Activated CD8-positive, alpha-beta memory T cell treated with anti-CD3 and anti-CD28 coated beads, Interleukin-2, amount 10 ng/mL, durations not matched to agents 7 days and 5 days (primary cell): ENCODE results near the gene KLHL36. TPM values are rescaled to one million over a fixed set of nuclear protein-coding genes. Genes with fewer than 3 reads are reported as not detected.

Experiments used
- ATAC-seq: fragments of 150-1000 bp; cut with Tn5 transposase; one replicate; pipeline ENCODE4 v1.10.0; 2021; ENCODE audit warnings: moderate library complexity
- CTCF ChIA-PET: fragments of 350-600 bp; sonication (Branson Sonifier 250); formaldehyde crosslinking; loops from one replicate; lab custom pipeline; 2021; ENCODE audit warnings: antibody characterized with exemption; lab: Charles Lee
- DNase-seq: peaks from one replicate; pipeline ENCODE4 v3.0.0-alpha.2; 2020
- H3K27ac Mint-ChIP-seq: one replicate; pipeline ENCODE4 v1.8.0; 2021; ENCODE audit warnings: mild to moderate bottlenecking, mixed read lengths
- H3K27me3 Mint-ChIP-seq: one replicate; pipeline ENCODE4 v1.8.0; 2021; ENCODE audit warnings: mixed read lengths
- H3K36me3 Mint-ChIP-seq: one replicate; pipeline ENCODE4 v1.8.0; 2021; ENCODE audit warnings: mild to moderate bottlenecking, mixed read lengths
- H3K4me1 Mint-ChIP-seq: one replicate; pipeline ENCODE4 v1.8.0; 2021; ENCODE audit warnings: mixed read lengths
- H3K4me3 Mint-ChIP-seq: one replicate; pipeline ENCODE4 v1.8.0; 2021; ENCODE audit warnings: mild to moderate bottlenecking, moderate library complexity, mixed read lengths
- H3K9me3 Mint-ChIP-seq: one replicate; pipeline ENCODE4 v1.8.0; 2022; ENCODE audit warnings: low read depth, mixed read lengths
- total RNA-seq, 2 experiments: library from RNA; stranded (reverse); gene quantifications; one replicate each; pipeline ENCODE4 v1.2.3, GENCODE V29; 2021

Gene KLHL36
- total RNA-seq, 2 experiments from 2014 or later = 38.5 to 44.9 TPM

DNA sequence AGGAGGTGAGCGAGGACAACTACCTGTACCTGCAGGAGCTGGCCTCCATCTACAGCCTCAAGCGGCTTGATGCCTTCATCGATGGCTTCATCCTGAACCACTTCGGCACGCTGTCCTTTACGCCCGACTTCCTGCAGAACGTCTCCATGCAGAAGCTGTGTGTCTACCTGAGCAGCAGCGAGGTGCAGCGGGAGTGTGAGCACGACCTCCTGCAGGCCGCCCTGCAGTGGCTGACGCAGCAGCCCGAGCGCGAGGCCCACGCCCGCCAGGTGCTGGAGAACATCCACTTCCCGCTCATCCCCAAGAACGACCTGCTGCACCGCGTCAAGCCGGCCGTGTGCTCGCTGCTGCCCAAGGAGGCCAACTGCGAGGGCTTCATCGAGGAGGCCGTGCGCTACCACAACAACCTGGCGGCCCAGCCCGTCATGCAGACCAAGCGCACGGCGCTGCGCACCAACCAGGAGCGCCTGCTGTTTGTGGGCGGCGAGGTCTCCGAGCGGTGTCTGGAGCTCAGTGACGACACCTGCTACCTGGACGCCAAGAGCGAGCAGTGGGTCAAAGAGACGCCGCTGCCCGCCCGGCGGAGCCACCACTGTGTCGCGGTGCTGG, 9.0 kb downstream of the KLHL36 start:
- H3K4me1 Mint-ChIP-seq = peaks cover 47% of the 10 kb centered on the region
- H3K4me3 Mint-ChIP-seq = no peak overlapping the region
- no peaks in the 10 kb centered on the region for H3K27me3 Mint-ChIP-seq
- ATAC-seq (no peak), DNase-seq (no peak)
- no peaks in the 10 kb centered on the region for H3K9me3 Mint-ChIP-seq
- peak overlapping the region; percentile 62 for H3K27ac Mint-ChIP-seq
- CTCF ChIA-PET = interaction anchor here (1.1 kb wide), 1 partner anchor 15 kb away, joined by 4 read pairs; no protein-coding TSS in a partner anchor
- peaks cover 43% of the 10 kb centered on the region for H3K36me3 Mint-ChIP-seq

DNA sequence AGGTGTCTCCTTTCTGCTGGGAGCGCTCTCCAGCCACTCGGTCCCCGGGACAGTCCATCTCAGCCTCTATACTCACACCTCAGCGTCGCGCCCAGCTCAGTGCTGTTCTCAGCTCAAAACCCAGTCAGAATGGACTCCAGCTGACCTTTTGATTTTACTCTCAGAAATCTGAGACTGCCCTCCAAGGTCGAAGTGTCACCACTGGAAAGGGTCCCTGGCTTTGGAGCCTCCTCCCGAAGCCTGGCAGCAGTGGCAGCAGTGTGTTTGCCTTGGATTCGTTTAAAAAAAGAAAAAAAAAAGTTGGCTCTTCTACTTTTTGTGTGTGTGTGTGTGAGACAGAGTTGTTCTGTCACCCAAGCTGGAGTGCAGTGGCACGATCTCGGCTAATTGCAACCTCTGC, 10.4 kb downstream of the KLHL36 start:
- Mint-ChIP-seq H3K36me3 (peaks cover 37% of the 10 kb centered on the region), H3K27ac (peak overlapping the region; percentile 17), H3K9me3 (no peaks in the 10 kb centered on the region), H3K4me3 (no peak overlapping the region), H3K4me1 (peaks cover 40% of the 10 kb centered on the region), H3K27me3 (no peaks in the 10 kb centered on the region)
- DNase-seq (no peak), ATAC-seq (no peak)
- CTCF ChIA-PET = interaction anchor here (1.0 to 1.1 kb wide), 2 partner anchors 14 to 81 kb away, joined by 3 read pairs; no protein-coding TSS in a partner anchor

DNA sequence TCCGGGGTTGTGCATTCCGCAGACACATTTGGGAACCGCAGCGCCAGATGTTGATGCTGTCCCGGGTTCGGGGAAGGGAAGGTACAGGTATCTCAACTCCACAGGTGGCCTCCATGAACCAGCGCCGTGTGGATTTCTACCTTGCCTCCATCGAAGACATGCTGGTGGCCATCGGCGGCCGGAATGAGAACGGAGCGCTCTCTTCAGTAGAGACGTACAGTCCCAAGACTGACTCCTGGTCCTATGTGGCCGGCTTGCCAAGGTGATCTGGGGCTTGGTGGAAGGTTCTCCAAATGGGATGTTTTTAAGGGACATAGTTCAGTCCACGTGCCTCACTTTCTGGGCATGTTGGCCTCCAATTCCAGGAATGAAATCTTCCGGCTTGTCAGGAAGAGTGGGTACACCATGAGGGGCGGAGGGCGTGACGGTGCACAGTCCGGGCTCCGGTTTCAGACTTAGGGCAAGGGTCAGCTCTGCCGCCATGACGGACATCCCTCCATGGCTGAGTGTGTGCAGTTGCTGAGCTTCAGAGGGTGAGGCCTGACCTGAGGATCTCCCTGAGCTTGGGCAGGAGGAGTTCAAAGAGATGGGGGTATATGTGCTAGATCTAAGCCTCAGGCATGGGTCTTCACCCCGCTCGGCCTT, 11.5 kb downstream of the KLHL36 start:
- CTCF ChIA-PET = interaction anchor here (0.5 to 4.4 kb wide), 3 partner anchors 12 to 149 kb away, joined by 3 to 27 read pairs (median 4); no protein-coding TSS in a partner anchor
- ATAC-seq (no peak), DNase-seq (no peak)
- no peaks in the 10 kb centered on the region for H3K27me3 Mint-ChIP-seq
- H3K4me3 Mint-ChIP-seq = no peak overlapping the region
- peaks cover 41% of the 10 kb centered on the region for H3K36me3 Mint-ChIP-seq
- H3K9me3 Mint-ChIP-seq = no peaks in the 10 kb centered on the region
- H3K27ac Mint-ChIP-seq = no peak overlapping the region
- H3K4me1 Mint-ChIP-seq = peaks cover 40% of the 10 kb centered on the region

DNA sequence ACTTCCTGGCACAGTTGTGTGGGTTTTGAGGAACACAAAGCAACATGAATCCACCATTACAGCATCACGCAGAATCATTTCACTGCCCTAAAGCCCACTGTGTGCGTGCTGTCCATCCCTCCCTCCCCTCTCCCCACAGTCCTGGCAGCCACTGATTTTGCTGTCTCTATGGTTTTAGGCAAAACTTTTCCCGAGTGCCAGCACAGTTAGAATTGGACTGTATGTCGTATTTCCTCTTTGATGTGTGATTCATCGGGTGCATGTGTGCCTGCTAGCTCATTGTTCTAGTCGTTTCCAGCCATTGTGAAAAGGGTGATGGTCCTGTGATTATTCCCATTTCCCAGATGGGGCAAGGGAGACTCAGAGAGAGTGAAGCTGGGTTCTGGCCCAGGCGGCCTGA, 12.7 kb downstream of the KLHL36 start:
- Mint-ChIP-seq H3K9me3 (no peaks in the 10 kb centered on the region), H3K4me3 (no peak overlapping the region), H3K27ac (no peak overlapping the region), H3K27me3 (no peaks in the 10 kb centered on the region), H3K4me1 (peaks cover 31% of the 10 kb centered on the region), H3K36me3 (peaks cover 39% of the 10 kb centered on the region)
- CTCF ChIA-PET = interaction anchor here (1.2 to 4.4 kb wide), 2 partner anchors 11 to 39 kb away, joined by 4 to 27 read pairs; no protein-coding TSS in a partner anchor
- no peak for DNase-seq
- no peak for ATAC-seq

DNA sequence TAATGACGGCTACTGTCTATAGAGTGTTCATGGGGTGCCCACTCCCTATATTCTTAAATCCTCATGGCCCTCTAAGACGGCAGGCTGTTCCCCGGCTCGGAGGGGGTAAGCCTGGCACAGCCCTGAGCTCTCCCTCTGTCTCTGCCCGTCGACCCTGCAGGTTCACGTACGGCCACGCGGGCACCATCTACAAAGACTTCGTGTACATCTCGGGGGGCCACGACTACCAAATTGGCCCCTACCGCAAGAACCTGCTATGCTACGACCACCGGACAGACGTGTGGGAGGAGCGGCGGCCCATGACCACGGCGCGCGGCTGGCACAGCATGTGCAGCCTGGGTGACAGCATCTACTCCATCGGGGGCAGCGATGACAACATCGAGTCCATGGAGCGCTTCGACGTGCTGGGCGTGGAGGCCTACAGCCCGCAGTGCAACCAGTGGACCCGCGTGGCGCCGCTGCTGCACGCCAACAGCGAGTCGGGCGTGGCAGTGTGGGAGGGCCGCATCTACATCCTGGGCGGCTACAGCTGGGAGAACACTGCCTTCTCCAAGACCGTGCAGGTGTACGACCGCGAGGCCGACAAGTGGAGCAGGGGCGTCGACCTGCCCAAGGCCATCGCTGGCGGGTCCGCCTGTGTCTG, 13.2 kb downstream of the KLHL36 start:
- Mint-ChIP-seq H3K36me3 (peaks cover 39% of the 10 kb centered on the region), H3K9me3 (no peaks in the 10 kb centered on the region), H3K4me3 (no peak overlapping the region), H3K27me3 (no peaks in the 10 kb centered on the region), H3K4me1 (peaks cover 26% of the 10 kb centered on the region), H3K27ac (no peak overlapping the region)
- DNase-seq (no peak), ATAC-seq (no peak)
- CTCF ChIA-PET = interaction anchor here (4.4 kb wide), 1 partner anchor 10 kb away, joined by 27 read pairs; no protein-coding TSS in a partner anchor

DNA sequence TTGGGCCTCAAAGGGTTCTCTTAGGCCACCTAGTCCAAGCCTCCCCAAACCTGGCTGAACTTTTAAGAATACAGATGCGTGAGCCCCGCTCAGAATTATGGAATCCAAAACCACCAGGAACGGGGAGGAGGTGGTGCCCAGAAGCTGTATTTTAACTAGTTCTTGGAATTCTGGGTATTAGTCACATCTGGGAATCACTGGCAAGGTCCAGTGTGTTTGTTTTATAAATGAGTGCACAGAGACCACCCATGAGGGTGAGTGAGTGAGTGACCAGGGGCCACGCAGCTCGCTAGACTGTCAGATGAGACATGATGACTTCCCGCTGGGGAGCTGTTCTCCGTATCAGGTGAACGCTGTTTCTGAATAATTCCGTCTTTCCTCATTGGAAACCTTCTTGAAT, 14.2 kb downstream of the KLHL36 start:
- Mint-ChIP-seq H3K9me3 (no peaks in the 10 kb centered on the region), H3K27ac (no peak overlapping the region), H3K4me3 (no peak overlapping the region), H3K27me3 (no peaks in the 10 kb centered on the region), H3K4me1 (peaks cover 17% of the 10 kb centered on the region), H3K36me3 (peaks cover 30% of the 10 kb centered on the region)
- ATAC-seq = no peak
- CTCF ChIA-PET = interaction anchor here (1.2 to 4.4 kb wide), 4 partner anchors 9 to 64 kb away, joined by 4 to 27 read pairs (median 10); no protein-coding TSS in a partner anchor
- no peak for DNase-seq

DNA sequence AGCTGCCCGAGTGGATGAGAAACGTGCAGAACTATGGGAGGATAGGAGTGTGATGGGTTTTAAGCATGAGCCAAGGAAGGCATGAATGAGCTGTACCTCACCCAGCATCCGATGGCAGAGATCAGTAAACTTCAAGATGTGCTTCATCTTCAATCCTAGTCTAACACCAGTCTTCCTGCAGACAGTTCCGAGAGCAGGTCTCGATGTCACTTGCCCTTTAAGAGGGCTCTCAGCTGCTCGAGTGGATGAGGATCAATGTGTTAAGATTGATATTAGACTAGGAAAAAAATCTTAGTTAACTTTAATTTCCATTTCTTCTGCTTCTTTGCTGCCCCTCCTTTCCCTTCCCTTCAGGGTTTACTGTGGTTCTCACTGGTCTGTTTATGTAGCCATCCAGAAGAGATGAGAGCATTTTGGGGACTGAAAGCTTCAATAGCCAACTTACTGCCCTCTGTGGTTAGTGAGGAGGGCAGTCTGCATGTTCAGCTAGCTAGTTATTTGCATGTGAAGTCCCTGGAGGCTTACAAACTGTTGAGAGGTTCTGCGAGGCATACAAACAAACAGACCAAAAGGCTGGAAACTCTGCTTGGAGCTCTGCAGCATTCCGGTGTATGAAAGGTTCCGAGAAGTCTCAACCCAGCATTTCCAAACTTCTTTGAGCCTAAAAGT, 15.3 kb downstream of the KLHL36 start:
- no peak for DNase-seq
- no peak overlapping the region for H3K27ac Mint-ChIP-seq
- no peaks in the 10 kb centered on the region for H3K9me3 Mint-ChIP-seq
- H3K36me3 Mint-ChIP-seq = peaks cover 21% of the 10 kb centered on the region
- H3K4me3 Mint-ChIP-seq = no peak overlapping the region
- peaks cover 11% of the 10 kb centered on the region for H3K4me1 Mint-ChIP-seq
- ATAC-seq = no peak
- no peaks in the 10 kb centered on the region for H3K27me3 Mint-ChIP-seq
- CTCF ChIA-PET = interaction anchor here (1.1 to 4.4 kb wide), 8 partner anchors 8 to 315 kb away, joined by 3 to 27 read pairs (median 4); no protein-coding TSS in a partner anchor

DNA sequence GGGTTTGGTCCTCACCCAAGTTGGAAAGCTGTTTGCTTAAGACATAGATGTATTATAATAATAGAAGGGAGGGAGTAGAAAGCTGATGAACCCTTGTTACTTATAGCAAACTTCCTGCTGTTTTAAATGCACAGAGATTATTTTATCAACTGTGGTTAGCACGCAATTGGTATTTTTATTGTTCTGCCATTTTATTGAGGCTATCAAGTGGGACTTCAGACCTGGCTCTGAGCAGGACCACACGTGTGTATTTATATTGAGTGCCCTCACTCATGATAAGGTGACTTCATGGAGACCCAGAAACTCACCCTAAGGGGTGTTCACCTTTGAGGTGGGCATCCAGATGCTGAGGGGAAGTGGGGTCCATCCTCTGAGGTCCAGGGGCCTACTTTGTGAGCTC, 17.0 kb downstream of the KLHL36 start:
- no peaks in the 10 kb centered on the region for H3K27me3 Mint-ChIP-seq
- CTCF ChIA-PET = interaction anchor here (0.7 to 1.9 kb wide), 2 partner anchors 11 to 20 kb away, joined by 3 to 5 read pairs; no protein-coding TSS in a partner anchor
- H3K27ac Mint-ChIP-seq = no peak overlapping the region
- H3K9me3 Mint-ChIP-seq = no peaks in the 10 kb centered on the region
- peaks cover 2% of the 10 kb centered on the region for H3K4me1 Mint-ChIP-seq
- DNase-seq = no peak
- ATAC-seq = no peak
- H3K4me3 Mint-ChIP-seq = no peak overlapping the region
- H3K36me3 Mint-ChIP-seq = peaks cover 11% of the 10 kb centered on the region

DNA sequence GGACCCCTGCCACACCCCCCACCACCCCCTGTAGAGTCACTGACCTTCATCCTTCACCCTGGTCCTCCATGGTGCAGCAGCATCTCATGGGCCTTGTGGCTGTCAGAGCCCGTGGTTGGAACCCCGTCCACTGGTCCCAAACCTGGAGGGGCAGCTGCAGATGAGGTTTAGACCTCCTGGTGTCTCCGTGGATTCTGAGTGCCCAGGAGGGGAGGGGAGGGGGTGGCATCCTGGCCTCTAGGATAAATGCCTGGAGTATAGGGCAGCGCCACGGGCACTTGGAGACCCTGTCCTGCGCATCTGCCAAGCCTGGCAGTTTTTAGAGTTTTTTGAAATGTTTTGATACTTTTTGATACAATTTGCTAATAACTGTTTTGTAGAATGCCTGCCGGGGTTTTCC, 17.5 kb downstream of the KLHL36 start:
- peaks cover 11% of the 10 kb centered on the region for H3K36me3 Mint-ChIP-seq

DNA sequence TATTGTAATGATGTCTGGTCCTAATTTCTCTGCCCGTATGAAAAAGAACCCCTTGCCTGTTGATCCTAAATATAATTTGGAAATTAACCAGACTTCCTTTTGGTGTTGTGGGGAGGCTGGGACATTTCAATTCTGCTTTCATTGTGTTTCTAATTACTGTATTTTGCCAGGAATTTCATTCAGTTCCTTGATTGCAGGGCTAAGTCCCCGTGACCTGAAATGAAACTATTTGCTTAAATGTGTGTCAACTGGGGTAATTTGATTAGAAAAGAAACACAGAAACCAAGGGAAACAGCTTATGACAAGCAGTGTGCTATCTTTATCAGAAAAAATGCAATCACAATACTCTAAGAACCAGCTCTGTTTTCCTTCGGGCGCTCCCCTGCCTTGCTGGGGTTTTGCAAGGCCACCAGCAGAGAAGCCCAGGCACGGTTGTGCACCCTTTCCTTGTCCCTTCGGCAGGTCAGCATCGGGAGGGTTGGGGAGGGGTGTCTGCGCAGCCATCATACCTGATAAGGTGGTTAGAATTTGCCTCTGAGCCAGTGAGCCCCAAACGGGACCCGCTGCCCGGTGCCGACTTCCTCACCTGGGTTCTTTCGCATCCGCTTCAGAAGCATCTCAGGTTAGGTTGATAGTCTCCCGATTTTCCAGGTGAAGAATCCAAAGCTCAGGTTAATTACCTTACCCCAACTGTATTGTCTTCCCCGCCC, 19.4 kb downstream of the KLHL36 start:
- peaks cover 8% of the 10 kb centered on the region for H3K4me1 Mint-ChIP-seq

More for the DNA sequence above, 17.5 kb downstream of the KLHL36 start:
- no peak for ATAC-seq
- no peak for DNase-seq
- Mint-ChIP-seq H3K9me3 (no peaks in the 10 kb centered on the region), H3K27ac (no peak overlapping the region), H3K4me3 (no peak overlapping the region), H3K27me3 (no peaks in the 10 kb centered on the region), H3K4me1 (no peaks in the 10 kb centered on the region)
- CTCF ChIA-PET = interaction anchor here (0.7 to 1.0 kb wide), 2 partner anchors 21 to 60 kb away, joined by 3 to 4 read pairs; no protein-coding TSS in a partner anchor

DNA sequence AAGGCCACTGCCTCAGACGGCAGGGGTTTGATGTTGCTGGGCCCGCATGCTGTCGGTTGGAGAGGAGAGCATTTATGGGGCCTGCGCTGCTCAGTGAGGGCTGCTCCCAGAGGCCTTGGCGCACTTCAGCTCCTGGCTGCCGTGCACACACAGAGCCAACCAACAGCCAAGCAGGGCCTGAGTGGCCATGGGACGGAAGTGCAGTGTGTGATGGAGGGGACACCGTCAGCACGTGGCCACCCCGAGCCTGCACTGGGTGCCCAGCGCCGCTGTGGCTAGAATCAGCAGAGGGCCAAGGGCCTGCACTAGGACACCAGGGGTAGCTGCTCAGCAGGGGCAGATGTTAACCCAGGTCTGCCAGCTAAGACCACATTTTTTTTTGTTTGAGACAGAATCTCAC, 21.8 kb downstream of the KLHL36 start:
- Mint-ChIP-seq H3K4me3 (no peak overlapping the region), H3K36me3 (no peaks in the 10 kb centered on the region), H3K4me1 (peaks cover 8% of the 10 kb centered on the region), H3K27ac (no peak overlapping the region), H3K27me3 (peaks cover 5% of the 10 kb centered on the region), H3K9me3 (no peaks in the 10 kb centered on the region)
- ATAC-seq (no peak), DNase-seq (no peak)
- CTCF ChIA-PET = interaction anchor here (0.8 to 2.1 kb wide), 4 partner anchors 19 to 56 kb away, joined by 3 to 16 read pairs (median 4); no protein-coding TSS in a partner anchor

More for the DNA sequence above, 19.4 kb downstream of the KLHL36 start:
- ATAC-seq = no peak
- no peak for DNase-seq
- Mint-ChIP-seq H3K27ac (no peak overlapping the region), H3K9me3 (no peaks in the 10 kb centered on the region), H3K4me3 (no peak overlapping the region), H3K36me3 (peaks cover 4% of the 10 kb centered on the region), H3K27me3 (peaks cover 5% of the 10 kb centered on the region)
- CTCF ChIA-PET = interaction anchor here (1.6 kb wide), 1 partner anchor 71 kb away, joined by 4 read pairs; no protein-coding TSS in a partner anchor
